ENCODE results near the gene MYO5B. TPM values are rescaled to one million over a fixed set of nuclear protein-coding genes. Genes with fewer than 3 reads are reported as not detected.

Gene MYO5B
- total and polyA plus RNA-seq, 2 experiments from 2014 or later = 20.3 to 41.9 TPM

DNA sequence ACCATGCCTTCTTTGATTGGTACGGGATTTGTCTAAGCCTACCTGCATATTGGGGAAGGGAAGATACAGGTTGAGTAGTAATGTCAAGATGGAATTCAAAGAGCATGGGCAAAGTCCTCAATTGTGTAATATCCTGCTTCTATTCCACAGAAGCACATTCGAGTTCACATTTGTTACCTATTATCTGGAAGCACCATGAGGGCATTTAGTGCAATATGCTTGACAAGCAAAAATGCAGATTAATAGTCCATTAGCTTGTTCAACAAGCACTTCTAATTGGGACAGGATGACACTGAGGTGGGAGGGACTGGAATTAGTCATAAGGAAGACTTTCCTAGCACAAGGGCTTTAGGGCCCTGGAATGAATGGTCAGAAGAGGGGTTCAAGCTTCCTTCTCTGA, 40.5 kb downstream of the MYO5B start:
- H3K9me2 ChIP-seq (replicated peaks; ENCODE audit: insufficient read depth) = no peaks in the 10 kb centered on the region
- no peak overlapping the region for H2AFZ ChIP-seq
- peaks cover 46% of the 10 kb centered on the region for H3K79me2 ChIP-seq
- H4K20me1 ChIP-seq (ENCODE audit: insufficient read depth, poor library complexity, severe bottlenecking) = no peaks in the 10 kb centered on the region
- H3K4me3 ChIP-seq = no peak overlapping the region
- peak; percentile 37 for DNase-seq (ENCODE audit: low spot score)
- H3K4me2 ChIP-seq = no peak overlapping the region
- TF ChIP-seq EZH2 (IDR thresholded peaks at IDR 0.05; ENCODE audit: borderline replicate concordance) (no peak), EZH2phosphoT487 (IDR thresholded peaks at IDR 0.05; ENCODE audit: low read depth, severe bottlenecking, unreplicated experiment) (no peak)
- TF ChIP-seq, protein P1, sequence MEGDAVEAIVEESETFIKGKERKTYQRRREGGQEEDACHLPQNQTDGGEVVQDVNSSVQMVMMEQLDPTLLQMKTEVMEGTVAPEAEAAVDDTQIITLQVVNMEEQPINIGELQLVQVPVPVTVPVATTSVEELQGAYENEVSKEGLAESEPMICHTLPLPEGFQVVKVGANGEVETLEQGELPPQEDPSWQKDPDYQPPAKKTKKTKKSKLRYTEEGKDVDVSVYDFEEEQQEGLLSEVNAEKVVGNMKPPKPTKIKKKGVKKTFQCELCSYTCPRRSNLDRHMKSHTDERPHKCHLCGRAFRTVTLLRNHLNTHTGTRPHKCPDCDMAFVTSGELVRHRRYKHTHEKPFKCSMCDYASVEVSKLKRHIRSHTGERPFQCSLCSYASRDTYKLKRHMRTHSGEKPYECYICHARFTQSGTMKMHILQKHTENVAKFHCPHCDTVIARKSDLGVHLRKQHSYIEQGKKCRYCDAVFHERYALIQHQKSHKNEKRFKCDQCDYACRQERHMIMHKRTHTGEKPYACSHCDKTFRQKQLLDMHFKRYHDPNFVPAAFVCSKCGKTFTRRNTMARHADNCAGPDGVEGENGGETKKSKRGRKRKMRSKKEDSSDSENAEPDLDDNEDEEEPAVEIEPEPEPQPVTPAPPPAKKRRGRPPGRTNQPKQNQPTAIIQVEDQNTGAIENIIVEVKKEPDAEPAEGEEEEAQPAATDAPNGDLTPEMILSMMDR (IDR thresholded peaks at IDR 0.05; ENCODE audit: poor library complexity) = no peak
- WGBS (ENCODE audit: low lambda C conversion rate, missing lambda C conversion rate) = 61% methylated on average over 2 of the region's 2 CpGs
- H3K4me1 ChIP-seq (ENCODE audit: insufficient read depth) = peaks cover 25% of the 10 kb centered on the region
- H3K9me3 ChIP-seq (ENCODE audit: low read depth) = no peaks in the 10 kb centered on the region
- H3K27ac ChIP-seq = peak overlapping the region; percentile 68
- no peaks in the 10 kb centered on the region for H3K36me3 ChIP-seq (replicated peaks; ENCODE audit: insufficient read depth, low read depth)
- H3K27me3 ChIP-seq = no peaks in the 10 kb centered on the region

DNA sequence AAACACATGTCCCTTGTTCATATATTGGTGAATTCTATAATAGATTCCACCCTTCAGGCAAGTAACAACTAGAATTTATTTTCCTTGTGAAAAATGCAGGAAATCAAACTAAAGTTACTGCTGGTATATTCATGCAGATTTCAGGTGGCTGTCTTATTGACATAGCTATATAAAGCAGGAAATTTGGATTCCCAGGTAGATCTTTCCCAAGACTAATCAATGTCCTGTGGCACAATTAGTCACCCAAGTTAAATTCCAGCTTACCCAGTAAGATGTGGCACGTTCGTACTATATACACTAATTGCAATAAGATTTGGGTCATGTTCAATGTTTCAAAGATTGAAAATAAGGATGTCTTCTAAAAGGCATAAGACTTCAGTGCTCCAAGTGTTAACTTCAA, 42.0 kb downstream of the MYO5B start:
- H3K36me3 ChIP-seq (replicated peaks; ENCODE audit: insufficient read depth, low read depth) = no peaks in the 10 kb centered on the region
- no peak for DNase-seq (ENCODE audit: low spot score)
- H3K4me1 ChIP-seq (ENCODE audit: insufficient read depth) = peaks cover 15% of the 10 kb centered on the region
- H3K9me2 ChIP-seq (replicated peaks; ENCODE audit: insufficient read depth) = no peaks in the 10 kb centered on the region
- no peaks in the 10 kb centered on the region for H3K9me3 ChIP-seq (ENCODE audit: low read depth)
- TF ChIP-seq, protein P1 (IDR thresholded peaks at IDR 0.05; ENCODE audit: poor library complexity) = no peak
- no peak for TF ChIP-seq EZH2phosphoT487 (IDR thresholded peaks at IDR 0.05; ENCODE audit: low read depth, severe bottlenecking, unreplicated experiment)
- TF ChIP-seq EZH2 (IDR thresholded peaks at IDR 0.05; ENCODE audit: borderline replicate concordance) = no peak
- 92% methylated on average over 2 of the region's 2 CpGs for WGBS (ENCODE audit: low lambda C conversion rate, missing lambda C conversion rate)
- H3K4me2 ChIP-seq = no peak overlapping the region
- no peak overlapping the region for H2AFZ ChIP-seq
- no peak overlapping the region for H3K4me3 ChIP-seq
- H4K20me1 ChIP-seq (ENCODE audit: insufficient read depth, poor library complexity, severe bottlenecking) = no peaks in the 10 kb centered on the region
- H3K27ac ChIP-seq = no peak overlapping the region
- no peaks in the 10 kb centered on the region for H3K27me3 ChIP-seq
- peaks cover 41% of the 10 kb centered on the region for H3K79me2 ChIP-seq

DNA sequence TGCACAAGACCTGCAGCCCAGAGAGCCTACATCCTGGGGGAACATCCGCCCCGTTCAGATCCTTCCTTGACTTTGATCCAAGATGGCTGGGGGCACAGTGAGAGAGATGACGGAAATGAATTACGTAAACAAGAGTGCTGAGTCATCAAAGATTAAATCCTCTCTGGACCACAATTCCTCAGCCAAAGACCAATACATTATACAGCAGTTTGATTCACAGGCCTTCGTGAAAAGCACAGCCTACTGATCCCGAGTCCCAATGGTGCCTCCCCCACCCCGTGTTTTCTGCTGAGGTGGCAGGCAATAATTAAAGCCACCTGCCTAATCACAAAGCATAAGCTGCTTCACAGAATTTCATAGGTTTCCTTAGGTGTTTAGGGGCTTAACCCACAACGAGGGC, 43.0 kb downstream of the MYO5B start:
- no peaks in the 10 kb centered on the region for H3K36me3 ChIP-seq (replicated peaks; ENCODE audit: insufficient read depth, low read depth)
- TF ChIP-seq EZH2phosphoT487 (IDR thresholded peaks at IDR 0.05; ENCODE audit: low read depth, severe bottlenecking, unreplicated experiment) = no peak
- TF ChIP-seq EZH2 (IDR thresholded peaks at IDR 0.05; ENCODE audit: borderline replicate concordance) = no peak
- TF ChIP-seq, protein P1 (IDR thresholded peaks at IDR 0.05; ENCODE audit: poor library complexity) = no peak
- no peaks in the 10 kb centered on the region for H4K20me1 ChIP-seq (ENCODE audit: insufficient read depth, poor library complexity, severe bottlenecking)
- no peak overlapping the region for H3K4me2 ChIP-seq
- H3K79me2 ChIP-seq = peaks cover 41% of the 10 kb centered on the region
- H3K4me3 ChIP-seq = no peak overlapping the region
- no peak for DNase-seq (ENCODE audit: low spot score)
- H2AFZ ChIP-seq = no peak overlapping the region
- 55% methylated on average over 8 of the region's 8 CpGs for WGBS (ENCODE audit: low lambda C conversion rate, missing lambda C conversion rate)
- no peaks in the 10 kb centered on the region for H3K9me2 ChIP-seq (replicated peaks; ENCODE audit: insufficient read depth)
- no peaks in the 10 kb centered on the region for H3K27me3 ChIP-seq
- H3K27ac ChIP-seq = no peak overlapping the region
- no peaks in the 10 kb centered on the region for H3K9me3 ChIP-seq (ENCODE audit: low read depth)
- peaks cover 15% of the 10 kb centered on the region for H3K4me1 ChIP-seq (ENCODE audit: insufficient read depth)

DNA sequence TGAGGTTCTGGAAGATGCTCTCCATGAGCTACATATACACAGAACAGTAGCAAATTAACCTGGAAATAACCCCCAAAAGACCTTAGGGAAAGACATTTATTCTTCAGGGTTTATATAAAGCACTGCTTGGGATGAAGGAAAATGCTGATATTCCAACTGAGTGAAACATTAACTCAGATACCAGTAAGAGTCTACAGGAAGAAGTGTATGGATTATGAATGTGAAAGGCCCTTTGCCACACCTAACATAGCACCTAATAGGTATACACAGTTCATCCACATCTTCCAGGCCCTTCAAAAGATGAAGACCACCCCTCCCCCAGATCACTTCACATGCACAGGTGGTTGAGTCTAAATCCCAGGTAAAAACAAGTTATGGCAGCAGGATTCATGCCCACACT, 50.4 kb downstream of the MYO5B start:
- no peaks in the 10 kb centered on the region for H3K9me3 ChIP-seq (ENCODE audit: low read depth)
- no peaks in the 10 kb centered on the region for H3K27me3 ChIP-seq
- TF ChIP-seq, protein P1 (IDR thresholded peaks at IDR 0.05; ENCODE audit: poor library complexity) = no peak
- TF ChIP-seq EZH2 (IDR thresholded peaks at IDR 0.05; ENCODE audit: borderline replicate concordance) = no peak
- no peak for TF ChIP-seq EZH2phosphoT487 (IDR thresholded peaks at IDR 0.05; ENCODE audit: low read depth, severe bottlenecking, unreplicated experiment)
- no peaks in the 10 kb centered on the region for H3K9me2 ChIP-seq (replicated peaks; ENCODE audit: insufficient read depth)
- peak overlapping the region; percentile 17 for H3K4me2 ChIP-seq
- DNase-seq (ENCODE audit: low spot score) = no peak
- peaks cover 17% of the 10 kb centered on the region for H3K4me1 ChIP-seq (ENCODE audit: insufficient read depth)
- H4K20me1 ChIP-seq (ENCODE audit: insufficient read depth, poor library complexity, severe bottlenecking) = no peaks in the 10 kb centered on the region
- no peak overlapping the region for H3K4me3 ChIP-seq
- H3K27ac ChIP-seq = peak overlapping the region; percentile 65
- H3K36me3 ChIP-seq (replicated peaks; ENCODE audit: insufficient read depth, low read depth) = no peaks in the 10 kb centered on the region
- H2AFZ ChIP-seq = no peak overlapping the region
- H3K79me2 ChIP-seq = peaks cover 45% of the 10 kb centered on the region

Measured in hepatocyte (in vitro differentiated cells).